ENCODE measurements around the gene MKNK1. TPM values are rescaled to one million over a fixed set of nuclear protein-coding genes. Genes with fewer than 3 reads are reported as not detected.

Gene MKNK1
- total and polyA plus RNA-seq, 2 of the 8 experiments (the other 6 are each of a cell fraction or from before 2014, with no cell fraction given), result 13.9 to 21.5 TPM

GRCh38 chr1:46638921-46639320 is 34.9 kb upstream of the MKNK1 start:
- TF ChIP-seq RXRA (IDR thresholded peaks at IDR 0.05; ENCODE audit: insufficient read depth, low read depth, low read length), result no peak
- TF ChIP-seq NANOG (IDR thresholded peaks at IDR 0.05; ENCODE audit: insufficient read depth, low read depth, low read length, poor library complexity, severe bottlenecking), result no peak
- no peak for TF ChIP-seq NRF1 (IDR thresholded peaks at IDR 0.05; ENCODE audit: low read depth, low read length)
- no peak for TF ChIP-seq TAF1 (IDR thresholded peaks at IDR 0.05; ENCODE audit: low read depth, low read length)
- no peak for TF ChIP-seq TEAD4 (IDR thresholded peaks at IDR 0.05; ENCODE audit: low read depth, low read length)
- no peak for TF ChIP-seq POLR2A (IDR thresholded peaks at IDR 0.05; ENCODE audit: control extremely low read depth in 1 of 2, low read depth in 2 of 2, low read length in 2 of 2)
- no peak for TF ChIP-seq SP2 (IDR thresholded peaks at IDR 0.05; ENCODE audit: low read length)
- no peak for TF ChIP-seq POLR2AphosphoS5 (IDR thresholded peaks at IDR 0.05; ENCODE audit: low read depth, low read length)
- TF ChIP-seq CHD1 (IDR thresholded peaks at IDR 0.05; ENCODE audit: low read depth, low read length), result no peak
- no peak for TF ChIP-seq BACH1 (IDR thresholded peaks at IDR 0.05; ENCODE audit: low read length)
- TF ChIP-seq TAF7 (optimal IDR thresholded peaks at IDR 0.05; ENCODE audit: borderline replicate concordance, low read depth, low read length), result no peak
- no peak for TF ChIP-seq POU5F1 (IDR thresholded peaks at IDR 0.05; ENCODE audit: low read depth, low read length)
- no peak for TF ChIP-seq CEBPB (IDR thresholded peaks at IDR 0.05; ENCODE audit: low read depth, low read length)
- no peak for TF ChIP-seq SP4 (IDR thresholded peaks at IDR 0.05; ENCODE audit: low read length)

More at GRCh38 chr1:46638921-46639320, 34.9 kb upstream of the MKNK1 start:
- Histone ChIP-seq H3K23me2 (ENCODE audit: low read depth, low read length) (no peaks in the 10 kb centered on the region), H4K91ac (replicated peaks; ENCODE audit: insufficient read length, low read length) (no peak overlapping the region), H3K4me2 (ENCODE audit: insufficient read depth in 1 of 2, low read depth in 2 of 2, low read length in 2 of 2) (no peak overlapping the region), H2AK5ac (ENCODE audit: low read depth, low read length) (no peak overlapping the region), H3K36me3 (ENCODE audit: control insufficient read depth in 2 of 4, insufficient read depth in 4 of 4, low read length in 3 of 4) (peaks cover 0 to 13% (median 5%) of the 10 kb centered on the region in 4 experiments; a peak in 6 of 8 replicates), H3K4me1 (replicated peaks in 1 of 4; ENCODE audit: control insufficient read depth in 3 of 4, insufficient read depth in 4 of 4, low read length in 3 of 4) (no peaks in the 10 kb centered on the region), H3K4me3 (ENCODE audit: extremely low read depth in 1 of 4, insufficient read depth in 2 of 4, low read depth in 3 of 4, low read length in 4 of 4) (no peak overlapping the region), H4K5ac (ENCODE audit: insufficient read length, low read depth, low read length) (no peak overlapping the region), H3K79me2 (ENCODE audit: control insufficient read depth in 1 of 2, insufficient read depth in 2 of 2, low read length in 2 of 2) (no peaks in the 10 kb centered on the region), H3K79me1 (ENCODE audit: low read depth, low read length) (no peaks in the 10 kb centered on the region), H2BK120ac (replicated peaks; ENCODE audit: low read depth, low read length) (no peak overlapping the region), H4K8ac (ENCODE audit: extremely low read depth, insufficient read depth, low read length) (no peak overlapping the region), H3K4ac (replicated peaks; ENCODE audit: insufficient read length, low read depth, low read length) (no peak overlapping the region), H3K9me3 (ENCODE audit: insufficient read depth in 2 of 2, low read depth in 1 of 2, low read length in 1 of 2) (no peaks in the 10 kb centered on the region), H3K56ac (replicated peaks; ENCODE audit: insufficient read length, low read depth, low read length) (no peak overlapping the region), H2BK15ac (ENCODE audit: low read length) (no peak overlapping the region), H3K18ac (ENCODE audit: extremely low read depth, low read length) (no peak overlapping the region), H4K20me1 (replicated peaks in 1 of 2; ENCODE audit: control insufficient read depth in 1 of 2, insufficient read depth in 2 of 2, low read length in 2 of 2) (no peaks in the 10 kb centered on the region), H3K27me3 (replicated peaks in 1 of 4; ENCODE audit: control insufficient read depth in 3 of 4, extremely low read depth in 1 of 4, insufficient read depth in 3 of 4, low read length in 3 of 4) (no peaks in the 10 kb centered on the region), H3K23ac (ENCODE audit: insufficient read length) (no peak overlapping the region), H2BK5ac (ENCODE audit: low read depth, low read length) (no peak overlapping the region), H2BK20ac (ENCODE audit: low read length) (no peak overlapping the region), H2BK12ac (ENCODE audit: low read depth, low read length) (no peak overlapping the region), H3K27ac (ENCODE audit: low read depth, low read length) (no peak overlapping the region), H2AFZ (ENCODE audit: low read length) (no peak overlapping the region), H3K14ac (ENCODE audit: insufficient read length) (no peak overlapping the region), H3K9ac (replicated peaks in 1 of 4; ENCODE audit: extremely low read depth in 1 of 4, low read depth in 3 of 4, low read length in 3 of 4) (no peak overlapping the region)
- FAIRE-seq (no peak), DNase-seq (ENCODE audit: low read depth in 1 of 2, low spot score in 2 of 2) (no peak)
- POLR2A ChIA-PET (ENCODE audit: partially characterized antibody), result no interaction called here
- CTCF ChIA-PET (ENCODE audit: partially characterized antibody), result interaction anchor here (10.9 kb wide), 1 partner anchor 19 kb away, joined by 78 read pairs; the partner anchor contains the start of gene MOB3C

All from H1 (cell line).